Measurements from ENCODE around the gene C6orf15.

Gene C6orf15

GRCh38 chr6:31110825-31111582 lies 1.4 kb downstream of the C6orf15 start:
- Histone ChIP-seq H3K9me3 (ENCODE audit: control insufficient read depth in 1 of 2, low read length in 2 of 2) (no peaks in the 10 kb centered on the region), H3K4me1 (ENCODE audit: control insufficient read depth in 1 of 2, insufficient read depth in 2 of 2, low read length in 2 of 2) (peaks cover 14 to 24% of the 10 kb centered on the region in 2 donors), H3K4me3 (ENCODE audit: low read depth in 1 of 2, low read length in 2 of 2) (no peak overlapping the region), H3K27me3 (ENCODE audit: control insufficient read depth in 1 of 2, insufficient read depth in 2 of 2, low read length in 2 of 2) (peaks cover 0 to 11% of the 10 kb centered on the region in 2 donors), H3K36me3 (ENCODE audit: control insufficient read depth in 1 of 2, insufficient read depth in 2 of 2, low read length in 2 of 2) (no peaks in the 10 kb centered on the region), H3K9ac (ENCODE audit: low read depth in 1 of 2, low read length in 2 of 2) (no peak overlapping the region), H3K27ac (ENCODE audit: low read depth, low read length) (no peak overlapping the region)

- H3K4me3 ChIP-seq (ENCODE audit: low read depth in 1 of 2, low read length in 2 of 2) = no peak overlapping the region
- H3K9me3 ChIP-seq (ENCODE audit: control insufficient read depth in 1 of 2, low read length in 2 of 2) = no peaks in the 10 kb centered on the region
- H3K36me3 ChIP-seq (ENCODE audit: control insufficient read depth in 1 of 2, insufficient read depth in 2 of 2, low read length in 2 of 2) = no peaks in the 10 kb centered on the region
- H3K4me1 ChIP-seq (ENCODE audit: control insufficient read depth in 1 of 2, insufficient read depth in 2 of 2, low read length in 2 of 2) = peaks cover 0 to 7% of the 10 kb centered on the region in 2 donors
- H3K27me3 ChIP-seq (ENCODE audit: control insufficient read depth in 1 of 2, insufficient read depth in 2 of 2, low read length in 2 of 2) = peaks cover 0 to 11% of the 10 kb centered on the region in 2 donors
- H3K27ac ChIP-seq (ENCODE audit: low read depth, low read length) = no peak overlapping the region
- H3K9ac ChIP-seq (ENCODE audit: low read depth in 1 of 2, low read length in 2 of 2) = no peak overlapping the region
Measured at GRCh38 chr6:31107052-31107451, 5.3 kb downstream of the C6orf15 start.

- H3K4me3 ChIP-seq (ENCODE audit: low read depth in 1 of 2, low read length in 2 of 2) = no peak overlapping the region
- H3K27me3 ChIP-seq (ENCODE audit: control insufficient read depth in 1 of 2, insufficient read depth in 2 of 2, low read length in 2 of 2) = no peaks in the 10 kb centered on the region
- H3K9me3 ChIP-seq (ENCODE audit: control insufficient read depth in 1 of 2, low read length in 2 of 2) = no peaks in the 10 kb centered on the region
- H3K9ac ChIP-seq (ENCODE audit: low read depth in 1 of 2, low read length in 2 of 2) = no peak overlapping the region
- H3K27ac ChIP-seq (ENCODE audit: low read depth, low read length) = no peak overlapping the region
- H3K36me3 ChIP-seq (ENCODE audit: control insufficient read depth in 1 of 2, insufficient read depth in 2 of 2, low read length in 2 of 2) = no peaks in the 10 kb centered on the region
- no peaks in the 10 kb centered on the region for H3K4me1 ChIP-seq (ENCODE audit: control insufficient read depth in 1 of 2, insufficient read depth in 2 of 2, low read length in 2 of 2)
Measured at GRCh38 chr6:31103136-31103535, 9.2 kb downstream of the C6orf15 start.

- H3K4me1 ChIP-seq (ENCODE audit: control insufficient read depth in 1 of 2, insufficient read depth in 2 of 2, low read length in 2 of 2) = peaks cover 9 to 10% of the 10 kb centered on the region in 2 donors
- no peak overlapping the region for H3K4me3 ChIP-seq (ENCODE audit: low read depth in 1 of 2, low read length in 2 of 2)
- H3K9ac ChIP-seq (ENCODE audit: low read depth in 1 of 2, low read length in 2 of 2) = no peak overlapping the region
- no peaks in the 10 kb centered on the region for H3K36me3 ChIP-seq (ENCODE audit: control insufficient read depth in 1 of 2, insufficient read depth in 2 of 2, low read length in 2 of 2)
- peaks cover 0 to 6% of the 10 kb centered on the region in 2 donors for H3K27me3 ChIP-seq (ENCODE audit: control insufficient read depth in 1 of 2, insufficient read depth in 2 of 2, low read length in 2 of 2)
- no peaks in the 10 kb centered on the region for H3K9me3 ChIP-seq (ENCODE audit: control insufficient read depth in 1 of 2, low read length in 2 of 2)
- no peak overlapping the region for H3K27ac ChIP-seq (ENCODE audit: low read depth, low read length)
Measured at GRCh38 chr6:31098449-31098938, 13.9 kb downstream of the C6orf15 start.

- no peaks in the 10 kb centered on the region for H3K9me3 ChIP-seq (ENCODE audit: control insufficient read depth in 1 of 2, low read length in 2 of 2)
- H3K9ac ChIP-seq (ENCODE audit: low read depth in 1 of 2, low read length in 2 of 2) = no peak overlapping the region
- no peak overlapping the region for H3K27ac ChIP-seq (ENCODE audit: low read depth, low read length)
- peaks cover 0 to 6% of the 10 kb centered on the region in 2 donors for H3K27me3 ChIP-seq (ENCODE audit: control insufficient read depth in 1 of 2, insufficient read depth in 2 of 2, low read length in 2 of 2)
- H3K36me3 ChIP-seq (ENCODE audit: control insufficient read depth in 1 of 2, insufficient read depth in 2 of 2, low read length in 2 of 2) = no peaks in the 10 kb centered on the region
- peaks cover 10 to 14% of the 10 kb centered on the region in 2 donors for H3K4me1 ChIP-seq (ENCODE audit: control insufficient read depth in 1 of 2, insufficient read depth in 2 of 2, low read length in 2 of 2)
- H3K4me3 ChIP-seq (ENCODE audit: low read depth in 1 of 2, low read length in 2 of 2) = no peak overlapping the region
Measured at GRCh38 chr6:31096656-31097055, 15.7 kb downstream of the C6orf15 start.

GRCh38 chr6:31096215-31096614 lies 16.2 kb downstream of the C6orf15 start:
- no peak overlapping the region for H3K27ac ChIP-seq (ENCODE audit: low read depth, low read length)
- no peak overlapping the region for H3K4me3 ChIP-seq (ENCODE audit: low read depth in 1 of 2, low read length in 2 of 2)
- H3K4me1 ChIP-seq (ENCODE audit: control insufficient read depth in 1 of 2, insufficient read depth in 2 of 2, low read length in 2 of 2) = peaks cover 10 to 17% of the 10 kb centered on the region in 2 donors
- no peaks in the 10 kb centered on the region for H3K36me3 ChIP-seq (ENCODE audit: control insufficient read depth in 1 of 2, insufficient read depth in 2 of 2, low read length in 2 of 2)
- H3K27me3 ChIP-seq (ENCODE audit: control insufficient read depth in 1 of 2, insufficient read depth in 2 of 2, low read length in 2 of 2) = peaks cover 0 to 6% of the 10 kb centered on the region in 2 donors
- no peaks in the 10 kb centered on the region for H3K9me3 ChIP-seq (ENCODE audit: control insufficient read depth in 1 of 2, low read length in 2 of 2)
- H3K9ac ChIP-seq (ENCODE audit: low read depth in 1 of 2, low read length in 2 of 2) = no peak overlapping the region

GRCh38 chr6:31094389-31094881 lies 17.9 kb downstream of the C6orf15 start:
- H3K27me3 ChIP-seq (ENCODE audit: control insufficient read depth in 1 of 2, insufficient read depth in 2 of 2, low read length in 2 of 2) = peaks cover 0 to 6% of the 10 kb centered on the region in 2 donors
- no peaks in the 10 kb centered on the region for H3K9me3 ChIP-seq (ENCODE audit: control insufficient read depth in 1 of 2, low read length in 2 of 2)
- no peak overlapping the region for H3K4me3 ChIP-seq (ENCODE audit: low read depth in 1 of 2, low read length in 2 of 2)
- H3K36me3 ChIP-seq (ENCODE audit: control insufficient read depth in 1 of 2, insufficient read depth in 2 of 2, low read length in 2 of 2) = no peaks in the 10 kb centered on the region
- H3K27ac ChIP-seq (ENCODE audit: low read depth, low read length) = no peak overlapping the region
- peaks cover 10 to 17% of the 10 kb centered on the region in 2 donors for H3K4me1 ChIP-seq (ENCODE audit: control insufficient read depth in 1 of 2, insufficient read depth in 2 of 2, low read length in 2 of 2)
- H3K9ac ChIP-seq (ENCODE audit: low read depth in 1 of 2, low read length in 2 of 2) = no peak overlapping the region

GRCh38 chr6:31092769-31093505 lies 19.4 kb downstream of the C6orf15 start:
- Histone ChIP-seq H3K4me1 (ENCODE audit: control insufficient read depth in 1 of 2, insufficient read depth in 2 of 2, low read length in 2 of 2) (peaks cover 10 to 17% of the 10 kb centered on the region in 2 donors), H3K36me3 (ENCODE audit: control insufficient read depth in 1 of 2, insufficient read depth in 2 of 2, low read length in 2 of 2) (no peaks in the 10 kb centered on the region), H3K4me3 (ENCODE audit: low read depth in 1 of 2, low read length in 2 of 2) (no peak overlapping the region), H3K27ac (ENCODE audit: low read depth, low read length) (no peak overlapping the region), H3K9ac (ENCODE audit: low read depth in 1 of 2, low read length in 2 of 2) (no peak overlapping the region), H3K27me3 (ENCODE audit: control insufficient read depth in 1 of 2, insufficient read depth in 2 of 2, low read length in 2 of 2) (peaks cover 0 to 6% of the 10 kb centered on the region in 2 donors), H3K9me3 (ENCODE audit: control insufficient read depth in 1 of 2, low read length in 2 of 2) (no peaks in the 10 kb centered on the region)

- Histone ChIP-seq H3K9ac (ENCODE audit: low read depth in 1 of 2, low read length in 2 of 2) (no peak overlapping the region), H3K27me3 (ENCODE audit: control insufficient read depth in 1 of 2, insufficient read depth in 2 of 2, low read length in 2 of 2) (peaks cover 0 to 6% of the 10 kb centered on the region in 2 donors), H3K9me3 (ENCODE audit: control insufficient read depth in 1 of 2, low read length in 2 of 2) (no peaks in the 10 kb centered on the region), H3K27ac (ENCODE audit: low read depth, low read length) (no peak overlapping the region), H3K4me1 (ENCODE audit: control insufficient read depth in 1 of 2, insufficient read depth in 2 of 2, low read length in 2 of 2) (peaks cover 12 to 19% of the 10 kb centered on the region in 2 donors), H3K36me3 (ENCODE audit: control insufficient read depth in 1 of 2, insufficient read depth in 2 of 2, low read length in 2 of 2) (no peaks in the 10 kb centered on the region), H3K4me3 (ENCODE audit: low read depth in 1 of 2, low read length in 2 of 2) (no peak overlapping the region)
Measured at GRCh38 chr6:31092238-31092637, 20.1 kb downstream of the C6orf15 start.

GRCh38 chr6:31091680-31092079 lies 20.7 kb downstream of the C6orf15 start:
- Histone ChIP-seq H3K9me3 (ENCODE audit: control insufficient read depth in 1 of 2, low read length in 2 of 2) (no peaks in the 10 kb centered on the region), H3K4me1 (ENCODE audit: control insufficient read depth in 1 of 2, insufficient read depth in 2 of 2, low read length in 2 of 2) (peaks cover 18 to 20% of the 10 kb centered on the region in 2 donors), H3K36me3 (ENCODE audit: control insufficient read depth in 1 of 2, insufficient read depth in 2 of 2, low read length in 2 of 2) (no peaks in the 10 kb centered on the region), H3K27ac (ENCODE audit: low read depth, low read length) (no peak overlapping the region), H3K9ac (ENCODE audit: low read depth in 1 of 2, low read length in 2 of 2) (no peak overlapping the region), H3K27me3 (ENCODE audit: control insufficient read depth in 1 of 2, insufficient read depth in 2 of 2, low read length in 2 of 2) (peaks cover 0 to 6% of the 10 kb centered on the region in 2 donors), H3K4me3 (ENCODE audit: low read depth in 1 of 2, low read length in 2 of 2) (no peak overlapping the region)
